Measurements from ENCODE around the gene NUDT13. TPM values are rescaled to one million over a fixed set of nuclear protein-coding genes. Genes with fewer than 3 reads are reported as not detected.
A peak's percentile ranks its signal among the peaks of the same experiment; 100 is the strongest.

Gene NUDT13
- total and polyA plus RNA-seq, 2 of the 8 experiments (the other 6 are each of a cell fraction or from before 2014, with no cell fraction given): 1.5 to 1.9 TPM

DNA sequence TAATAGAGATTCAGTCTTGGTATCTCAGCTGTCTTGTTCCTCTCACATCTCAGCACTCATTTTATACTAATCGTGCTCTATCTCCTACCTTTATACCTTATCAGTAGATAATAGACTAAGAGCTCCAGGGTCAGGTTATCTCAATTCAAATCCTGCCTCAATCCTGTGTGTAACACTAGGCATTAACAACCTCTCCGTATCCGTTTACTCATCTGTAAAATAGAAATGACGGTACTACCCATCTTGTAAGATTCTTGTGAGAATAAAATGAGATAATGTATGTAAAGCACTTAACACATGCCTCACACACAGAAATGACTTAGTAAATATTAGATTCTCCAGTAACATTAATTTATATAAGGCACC is 13.0 kb upstream of the NUDT13 start:
- Histone ChIP-seq H4K20me1 (replicated peaks in 1 of 2; ENCODE audit: control insufficient read depth in 1 of 2, insufficient read depth in 2 of 2, low read length in 2 of 2) (no peaks in the 10 kb centered on the region), H2BK120ac (replicated peaks; ENCODE audit: low read depth, low read length) (no peak overlapping the region), H2BK15ac (ENCODE audit: low read length) (no peak overlapping the region)

More for the DNA sequence above, 13.0 kb upstream of the NUDT13 start:
- no peak overlapping the region for H4K5ac ChIP-seq (ENCODE audit: insufficient read length, low read depth, low read length)
- H3K27me3 ChIP-seq (replicated peaks in 1 of 4; ENCODE audit: control insufficient read depth in 3 of 4, extremely low read depth in 1 of 4, insufficient read depth in 3 of 4, low read length in 3 of 4): no peaks in the 10 kb centered on the region
- DNase-seq (ENCODE audit: low read depth in 1 of 2, low spot score in 2 of 2) (no peak), FAIRE-seq (no peak)
- no peak overlapping the region for H3K18ac ChIP-seq (ENCODE audit: extremely low read depth, low read length)
- no peak overlapping the region for H2AK5ac ChIP-seq (ENCODE audit: low read depth, low read length)
- no peak for TF ChIP-seq FOSL1 (IDR thresholded peaks at IDR 0.05; ENCODE audit: insufficient read depth, low read depth, low read length)
- TF ChIP-seq, protein P1, sequence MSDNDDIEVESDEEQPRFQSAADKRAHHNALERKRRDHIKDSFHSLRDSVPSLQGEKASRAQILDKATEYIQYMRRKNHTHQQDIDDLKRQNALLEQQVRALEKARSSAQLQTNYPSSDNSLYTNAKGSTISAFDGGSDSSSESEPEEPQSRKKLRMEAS (IDR thresholded peaks at IDR 0.05): no peak
- TF ChIP-seq POLR2A (IDR thresholded peaks at IDR 0.05; ENCODE audit: control extremely low read depth in 1 of 2, low read depth in 2 of 2, low read length in 2 of 2): no peak
- no peak for TF ChIP-seq TAF7 (optimal IDR thresholded peaks at IDR 0.05; ENCODE audit: borderline replicate concordance, low read depth, low read length)
- TF ChIP-seq GABPA (IDR thresholded peaks at IDR 0.05; ENCODE audit: borderline replicate concordance, insufficient read depth, low read length): no peak
- no peak for TF ChIP-seq SIRT6 (IDR thresholded peaks at IDR 0.05; ENCODE audit: low read length)
- TF ChIP-seq YY1 (IDR thresholded peaks at IDR 0.05; ENCODE audit: low read depth, low read length): no peak
- TF ChIP-seq CREB1 (IDR thresholded peaks at IDR 0.05): no peak
- no peak for TF ChIP-seq RXRA (IDR thresholded peaks at IDR 0.05; ENCODE audit: insufficient read depth, low read depth, low read length)
- no peak for TF ChIP-seq HDAC2 (IDR thresholded peaks at IDR 0.05; ENCODE audit: borderline replicate concordance in 1 of 2, low read depth in 2 of 2, low read length in 2 of 2)
- TF ChIP-seq CBX8 (IDR thresholded peaks at IDR 0.05; ENCODE audit: borderline replicate concordance, low read depth, low read length): no peak
- TF ChIP-seq EGR1 (IDR thresholded peaks at IDR 0.05; ENCODE audit: borderline replicate concordance, low read depth, low read length): no peak
- H3K23me2 ChIP-seq (ENCODE audit: low read depth, low read length): no peaks in the 10 kb centered on the region; the same call in 1 of the 2 replicates
- ChIA-PET CTCF (ENCODE audit: partially characterized antibody) (interaction anchor here (0.7 to 6.9 kb wide), 5 partner anchors 12 to 681 kb away, joined by 3 to 41 read pairs (median 4); partner anchors contain the start of gene NUDT13), POLR2A (ENCODE audit: partially characterized antibody) (interaction anchor here (0.7 to 8.0 kb wide), 13 partner anchors 11 to 822 kb away, joined by 3 to 82 read pairs (median 4); partner anchors contain the start of genes DNAJC9, ECD and NUDT13)
- no peak overlapping the region for H3K56ac ChIP-seq (replicated peaks; ENCODE audit: insufficient read length, low read depth, low read length)
- H3K27ac ChIP-seq (ENCODE audit: low read depth, low read length): no peak overlapping the region
- H3K4me3 ChIP-seq (ENCODE audit: extremely low read depth in 1 of 4, insufficient read depth in 2 of 4, low read depth in 3 of 4, low read length in 4 of 4): peak overlapping the region; percentile 50 to 89 (median 78)
- WGBS, 2 experiments (ENCODE audit: extremely low coverage in 1 of 2, insufficient coverage in 1 of 2, insufficient read length in 1 of 2, insufficient replicate concordance in 2 of 2, low coverage in 1 of 2, low lambda C conversion rate in 2 of 2, missing lambda C conversion rate in 1 of 2): 72% methylated on average over 4 of the region's 4 CpGs; no CpG with 5 or more reads in 1 of the 2 experiments
- peaks cover 2% of the 10 kb centered on the region; the same call in 1 of the 2 replicates for H3K79me1 ChIP-seq (ENCODE audit: low read depth, low read length)
- peaks cover 0 to 24% of the 10 kb centered on the region in 2 experiments; a peak in 3 of 4 replicates for H3K79me2 ChIP-seq (ENCODE audit: control insufficient read depth in 1 of 2, insufficient read depth in 2 of 2, low read length in 2 of 2)
- H3K14ac ChIP-seq (ENCODE audit: insufficient read length): no peak overlapping the region
- H3K36me3 ChIP-seq (ENCODE audit: control insufficient read depth in 2 of 4, insufficient read depth in 4 of 4, low read length in 3 of 4): no peaks in the 10 kb centered on the region
- H2AFZ ChIP-seq (ENCODE audit: low read length): peak overlapping the region; percentile 43; the same call in 1 of the 2 replicates
- H3K23ac ChIP-seq (ENCODE audit: insufficient read length): no peak overlapping the region
- H3K9ac ChIP-seq (replicated peaks in 1 of 4; ENCODE audit: extremely low read depth in 1 of 4, low read depth in 3 of 4, low read length in 3 of 4): peak overlapping the region in 2 of 4 experiments; percentile 72 to 79; a peak in 5 of 7 replicates
- no peaks in the 10 kb centered on the region for H3K9me3 ChIP-seq (ENCODE audit: insufficient read depth in 2 of 2, low read depth in 1 of 2, low read length in 1 of 2)
- no peak overlapping the region for H2BK12ac ChIP-seq (ENCODE audit: low read depth, low read length)
- no peak overlapping the region for H2BK20ac ChIP-seq (ENCODE audit: low read length)
- peak overlapping the region; percentile 78 to 87 for H3K4me2 ChIP-seq (ENCODE audit: insufficient read depth in 1 of 2, low read depth in 2 of 2, low read length in 2 of 2)
- H4K91ac ChIP-seq (replicated peaks; ENCODE audit: insufficient read length, low read length): no peak overlapping the region
- H3K4ac ChIP-seq (replicated peaks; ENCODE audit: insufficient read length, low read depth, low read length): no peak overlapping the region
- no peak overlapping the region for H2BK5ac ChIP-seq (ENCODE audit: low read depth, low read length)
- peaks cover 0 to 2% (median 0%) of the 10 kb centered on the region in 4 experiments; a peak in 1 of 7 replicates for H3K4me1 ChIP-seq (replicated peaks in 1 of 4; ENCODE audit: control insufficient read depth in 3 of 4, insufficient read depth in 4 of 4, low read length in 3 of 4)
- no peak overlapping the region for H4K8ac ChIP-seq (ENCODE audit: extremely low read depth, insufficient read depth, low read length)
